ENCODE results near the gene CHMP5.

CHMP5 gene

GRCh38 chr9:33225319-33226147 is 39.3 kb upstream of the CHMP5 start:
- H3K27me3 ChIP-seq (replicated peaks; ENCODE audit: control insufficient read depth, insufficient read depth, low read length) = no peaks in the 10 kb centered on the region
- TF ChIP-seq, protein P1, sequence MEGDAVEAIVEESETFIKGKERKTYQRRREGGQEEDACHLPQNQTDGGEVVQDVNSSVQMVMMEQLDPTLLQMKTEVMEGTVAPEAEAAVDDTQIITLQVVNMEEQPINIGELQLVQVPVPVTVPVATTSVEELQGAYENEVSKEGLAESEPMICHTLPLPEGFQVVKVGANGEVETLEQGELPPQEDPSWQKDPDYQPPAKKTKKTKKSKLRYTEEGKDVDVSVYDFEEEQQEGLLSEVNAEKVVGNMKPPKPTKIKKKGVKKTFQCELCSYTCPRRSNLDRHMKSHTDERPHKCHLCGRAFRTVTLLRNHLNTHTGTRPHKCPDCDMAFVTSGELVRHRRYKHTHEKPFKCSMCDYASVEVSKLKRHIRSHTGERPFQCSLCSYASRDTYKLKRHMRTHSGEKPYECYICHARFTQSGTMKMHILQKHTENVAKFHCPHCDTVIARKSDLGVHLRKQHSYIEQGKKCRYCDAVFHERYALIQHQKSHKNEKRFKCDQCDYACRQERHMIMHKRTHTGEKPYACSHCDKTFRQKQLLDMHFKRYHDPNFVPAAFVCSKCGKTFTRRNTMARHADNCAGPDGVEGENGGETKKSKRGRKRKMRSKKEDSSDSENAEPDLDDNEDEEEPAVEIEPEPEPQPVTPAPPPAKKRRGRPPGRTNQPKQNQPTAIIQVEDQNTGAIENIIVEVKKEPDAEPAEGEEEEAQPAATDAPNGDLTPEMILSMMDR (IDR thresholded peaks at IDR 0.05; ENCODE audit: insufficient read depth, low read length, poor library complexity, severe bottlenecking) = peak; percentile 56
- no peaks in the 10 kb centered on the region for H3K36me3 ChIP-seq (ENCODE audit: control insufficient read depth, insufficient read depth, low read length)
- no peak overlapping the region for H3K4me3 ChIP-seq (replicated peaks; ENCODE audit: low read depth, low read length)
- peak; percentile 52 for DNase-seq (ENCODE audit: extremely low read depth, insufficient read length)

- DNase-seq (ENCODE audit: extremely low read depth, insufficient read length) = peak; percentile 39
- TF ChIP-seq, protein P1 (IDR thresholded peaks at IDR 0.05; ENCODE audit: insufficient read depth, low read length, poor library complexity, severe bottlenecking) = no peak
- H3K4me3 ChIP-seq (replicated peaks; ENCODE audit: low read depth, low read length) = no peak overlapping the region
- H3K27me3 ChIP-seq (replicated peaks; ENCODE audit: control insufficient read depth, insufficient read depth, low read length) = no peaks in the 10 kb centered on the region
- H3K36me3 ChIP-seq (ENCODE audit: control insufficient read depth, insufficient read depth, low read length) = no peaks in the 10 kb centered on the region
These were observed 37.8 kb upstream of the CHMP5 start for GRCh38 chr9:33227008-33227398.

DNA sequence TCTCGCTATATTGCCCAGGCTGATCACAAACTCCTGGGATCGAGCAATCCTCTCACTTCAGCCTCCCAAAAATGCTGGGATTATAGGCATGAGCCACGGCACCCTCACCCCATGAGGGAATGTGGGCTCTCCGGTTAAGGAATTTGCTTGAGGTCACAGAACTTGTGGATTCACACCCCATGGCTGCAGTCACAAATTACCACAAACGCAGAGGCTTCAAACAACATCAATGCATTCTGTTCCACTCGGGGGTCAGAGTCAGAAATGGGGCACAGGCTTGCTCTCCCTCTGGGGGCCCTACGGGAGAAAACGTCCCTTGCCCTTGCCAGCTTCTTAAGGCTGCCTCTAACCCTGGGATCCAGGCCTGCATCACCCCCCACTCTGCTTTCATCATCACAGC is 37.1 kb upstream of the CHMP5 start:
- Histone ChIP-seq H3K27me3 (replicated peaks; ENCODE audit: control insufficient read depth, insufficient read depth, low read length) (no peaks in the 10 kb centered on the region; the same call in 1 of the 2 replicates), H3K4me3 (replicated peaks; ENCODE audit: low read depth, low read length) (no peak overlapping the region), H3K36me3 (ENCODE audit: control insufficient read depth, insufficient read depth, low read length) (no peaks in the 10 kb centered on the region)
- DNase-seq (ENCODE audit: extremely low read depth, insufficient read length) = no peak
- TF ChIP-seq, protein P1 (IDR thresholded peaks at IDR 0.05; ENCODE audit: insufficient read depth, low read length, poor library complexity, severe bottlenecking) = no peak

DNA sequence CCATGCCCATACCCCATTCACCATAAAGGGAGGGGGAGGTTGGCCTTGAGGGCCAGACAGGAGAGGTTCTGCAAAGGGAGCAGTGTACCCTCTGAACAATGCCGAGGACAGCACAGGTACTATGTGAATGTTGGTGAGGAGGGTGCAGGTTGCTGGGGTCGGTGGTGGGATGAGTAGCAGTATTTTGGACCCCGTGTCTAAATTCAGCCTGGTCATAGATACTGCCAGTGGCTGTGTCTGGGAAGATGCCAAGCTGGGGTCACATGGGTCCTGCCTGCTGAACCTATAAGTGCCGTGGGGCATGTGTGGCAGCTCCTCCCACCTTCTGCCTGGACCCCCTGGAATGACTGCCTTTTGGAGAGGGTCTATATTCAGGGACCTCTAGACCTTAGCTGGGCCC is 36.2 kb upstream of the CHMP5 start:
- H3K36me3 ChIP-seq (ENCODE audit: control insufficient read depth, insufficient read depth, low read length) = no peaks in the 10 kb centered on the region
- H3K4me3 ChIP-seq (replicated peaks; ENCODE audit: low read depth, low read length) = no peak overlapping the region
- TF ChIP-seq, protein P1 (IDR thresholded peaks at IDR 0.05; ENCODE audit: insufficient read depth, low read length, poor library complexity, severe bottlenecking) = no peak
- no peak for DNase-seq (ENCODE audit: extremely low read depth, insufficient read length)
- no peaks in the 10 kb centered on the region; the same call in 1 of the 2 replicates for H3K27me3 ChIP-seq (replicated peaks; ENCODE audit: control insufficient read depth, insufficient read depth, low read length)

GRCh38 chr9:33229359-33230114 is 35.3 kb upstream of the CHMP5 start:
- H3K36me3 ChIP-seq (ENCODE audit: control insufficient read depth, insufficient read depth, low read length) = no peaks in the 10 kb centered on the region
- TF ChIP-seq, protein P1 (IDR thresholded peaks at IDR 0.05; ENCODE audit: insufficient read depth, low read length, poor library complexity, severe bottlenecking) = no peak
- no peak for DNase-seq (ENCODE audit: extremely low read depth, insufficient read length)
- no peak overlapping the region for H3K4me3 ChIP-seq (replicated peaks; ENCODE audit: low read depth, low read length)
- no peaks in the 10 kb centered on the region; the same call in 1 of the 2 replicates for H3K27me3 ChIP-seq (replicated peaks; ENCODE audit: control insufficient read depth, insufficient read depth, low read length)

All from GM06990 (cell line).